ENCODE data around the gene AATF.
A peak's percentile ranks its signal among the peaks of the same experiment; 100 is the strongest.

Gene AATF

GRCh38 chr17:36983618-36984017 lies 34.9 kb downstream of the AATF start:
- no peak for DNase-seq

DNA sequence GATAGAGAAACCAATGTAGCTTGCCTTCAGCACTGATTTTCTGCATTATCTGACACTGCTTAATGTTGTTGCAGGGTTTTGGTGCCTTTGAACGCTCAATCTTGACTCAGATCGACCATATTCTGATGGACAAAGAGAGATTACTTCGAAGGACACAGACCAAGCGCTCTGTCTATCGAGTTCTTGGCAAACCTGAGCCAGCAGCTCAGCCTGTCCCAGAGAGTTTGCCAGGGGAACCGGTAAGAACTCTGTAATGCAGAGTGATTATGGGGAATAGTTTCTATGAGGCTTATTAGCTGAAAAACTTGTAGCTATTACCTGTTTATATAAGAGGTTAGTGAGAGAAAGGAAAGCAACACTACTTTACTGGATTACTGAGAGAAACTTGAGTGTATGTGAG lies 40.4 kb downstream of the AATF start:
- DNase-seq = no peak

DNA sequence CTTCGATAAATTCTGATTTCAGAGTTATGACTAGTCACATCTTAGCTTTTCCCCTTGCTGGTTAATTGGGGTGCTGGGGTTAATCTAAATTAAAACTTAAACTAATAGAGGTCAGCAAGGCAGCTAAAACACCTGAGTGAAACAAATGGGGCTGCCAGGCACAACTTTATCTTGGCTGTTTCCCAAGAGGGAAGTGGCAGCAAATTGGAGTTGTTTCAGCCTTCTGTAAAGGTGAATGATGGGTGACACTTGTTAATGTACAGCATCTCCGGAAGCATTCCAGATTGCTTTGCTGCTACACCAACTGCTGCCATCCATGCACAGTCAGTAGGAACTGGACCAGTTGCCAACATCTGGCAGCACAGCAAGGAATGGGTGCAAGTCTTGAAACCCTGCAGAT lies 43.9 kb downstream of the AATF start:
- no peak for DNase-seq

DNA sequence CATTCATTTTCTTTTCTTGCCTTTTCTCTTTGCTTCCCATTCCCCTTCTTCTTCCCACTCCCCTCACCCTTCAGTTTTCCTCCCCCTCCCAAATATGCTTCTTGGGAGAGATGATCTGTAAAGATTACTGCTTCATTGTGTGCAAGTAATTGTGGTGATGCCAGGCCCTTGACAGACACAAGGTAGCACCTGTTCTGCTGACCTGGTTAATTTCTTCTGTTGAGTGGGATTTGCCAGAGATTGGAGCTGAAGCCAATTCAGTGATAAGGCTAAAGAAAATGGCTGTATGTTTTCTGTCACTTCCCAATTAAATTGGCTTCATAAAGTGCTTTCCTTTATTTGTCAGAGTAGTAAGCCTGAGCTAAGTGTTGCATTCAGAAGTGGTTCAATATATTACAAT lies 44.5 kb downstream of the AATF start:
- DNase-seq = no peak

GRCh38 chr17:36994438-36994837 lies 45.7 kb downstream of the AATF start:
- no peak for DNase-seq

- no peak for DNase-seq
These were observed 50.7 kb downstream of the AATF start for GRCh38 chr17:36999471-36999870.

- DNase-seq = no peak
These were observed 68.0 kb downstream of the AATF start for GRCh38 chr17:37016780-37017179.

GRCh38 chr17:37017404-37017803 lies 68.7 kb downstream of the AATF start:
- DNase-seq = no peak

DNA sequence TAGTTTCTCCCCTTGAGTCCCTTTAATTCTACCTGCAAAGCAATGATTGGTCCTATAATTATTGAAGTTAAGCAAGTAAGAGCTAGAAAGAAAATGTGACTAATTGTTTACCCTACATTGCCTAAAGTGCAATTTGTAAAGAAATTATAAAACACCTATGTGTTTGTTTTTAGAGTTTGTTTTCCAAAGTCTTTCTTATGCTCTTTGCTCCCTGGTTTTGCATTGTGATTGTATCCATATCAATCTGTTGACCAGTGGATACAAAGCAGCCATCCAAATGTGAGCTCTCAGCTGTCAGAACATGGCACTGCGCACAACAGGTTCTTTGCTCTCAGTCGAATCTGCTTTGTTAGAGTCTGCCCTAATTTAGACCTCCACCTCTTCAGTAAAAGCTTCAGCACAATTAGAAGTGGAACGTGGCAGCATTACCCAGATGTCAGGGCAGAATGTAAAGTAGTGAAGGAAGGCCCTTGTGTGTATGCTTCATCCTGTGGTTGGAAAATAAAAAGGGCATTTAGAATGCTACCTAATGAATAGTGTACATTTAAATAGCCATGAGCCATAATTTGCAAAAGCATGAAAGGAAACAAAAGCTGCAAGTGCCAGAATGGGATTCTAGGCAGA lies 70.5 kb downstream of the AATF start:
- no peak for DNase-seq

DNA sequence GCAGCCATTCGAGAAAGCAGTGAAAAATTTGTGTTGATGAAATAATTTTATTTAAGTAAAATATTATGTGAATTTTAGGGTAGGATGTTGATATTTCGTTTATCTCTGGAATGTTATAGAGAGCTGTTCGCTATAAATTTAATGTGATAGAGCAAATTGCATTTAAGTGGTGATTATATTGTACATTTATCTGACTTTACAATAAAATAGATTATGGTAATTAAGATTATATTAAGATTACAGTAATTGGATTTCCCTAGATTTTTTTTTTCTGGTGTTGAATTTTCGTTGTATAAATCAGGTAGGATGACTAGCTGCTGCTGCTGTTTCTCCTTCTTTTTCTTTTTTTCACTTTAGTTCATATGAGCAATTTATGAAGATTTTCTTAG lies 71.0 kb downstream of the AATF start:
- DNase-seq = no peak

DNA sequence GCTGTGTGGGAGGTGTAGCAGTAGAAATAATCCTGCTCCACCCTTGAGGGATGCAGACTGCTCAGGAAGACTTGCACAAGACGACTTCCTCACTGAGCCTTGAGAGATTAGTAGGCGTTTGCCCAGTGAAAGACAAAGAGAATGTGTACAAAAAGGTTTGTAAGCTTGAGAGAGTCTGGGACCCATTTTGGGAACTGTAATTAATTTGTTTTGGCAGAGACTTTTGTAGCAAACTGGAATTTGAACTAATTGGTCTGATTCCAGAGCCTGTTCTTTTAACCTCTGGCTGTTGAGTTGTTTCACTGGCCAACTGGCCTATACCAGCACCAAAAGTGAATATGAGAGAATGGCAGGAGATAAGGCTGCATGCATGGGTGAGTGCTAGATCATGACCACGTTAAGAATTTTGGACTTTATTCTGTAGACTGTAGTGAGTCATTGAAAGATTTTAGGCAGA lies 75.5 kb downstream of the AATF start:
- no peak for DNase-seq

DNA sequence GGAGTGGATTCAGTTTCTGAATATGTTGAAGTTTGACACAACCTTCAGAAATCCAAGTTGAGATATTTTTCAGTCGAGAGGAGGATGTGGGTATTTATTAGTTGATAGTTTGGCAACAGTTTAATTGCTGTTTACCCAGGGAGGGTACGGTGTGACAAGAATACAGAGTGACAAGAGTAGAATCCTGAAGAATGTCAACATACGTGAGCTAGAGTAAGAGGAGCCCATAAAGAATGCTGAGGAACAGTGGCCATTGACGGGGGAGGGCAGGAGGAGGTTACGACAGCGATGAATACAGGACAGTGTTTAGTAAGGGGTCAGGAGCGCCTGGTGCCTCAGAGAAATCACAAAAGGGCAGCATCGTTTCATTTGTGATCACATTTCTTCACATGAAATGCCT lies 76.5 kb downstream of the AATF start:
- DNase-seq = no peak

DNA sequence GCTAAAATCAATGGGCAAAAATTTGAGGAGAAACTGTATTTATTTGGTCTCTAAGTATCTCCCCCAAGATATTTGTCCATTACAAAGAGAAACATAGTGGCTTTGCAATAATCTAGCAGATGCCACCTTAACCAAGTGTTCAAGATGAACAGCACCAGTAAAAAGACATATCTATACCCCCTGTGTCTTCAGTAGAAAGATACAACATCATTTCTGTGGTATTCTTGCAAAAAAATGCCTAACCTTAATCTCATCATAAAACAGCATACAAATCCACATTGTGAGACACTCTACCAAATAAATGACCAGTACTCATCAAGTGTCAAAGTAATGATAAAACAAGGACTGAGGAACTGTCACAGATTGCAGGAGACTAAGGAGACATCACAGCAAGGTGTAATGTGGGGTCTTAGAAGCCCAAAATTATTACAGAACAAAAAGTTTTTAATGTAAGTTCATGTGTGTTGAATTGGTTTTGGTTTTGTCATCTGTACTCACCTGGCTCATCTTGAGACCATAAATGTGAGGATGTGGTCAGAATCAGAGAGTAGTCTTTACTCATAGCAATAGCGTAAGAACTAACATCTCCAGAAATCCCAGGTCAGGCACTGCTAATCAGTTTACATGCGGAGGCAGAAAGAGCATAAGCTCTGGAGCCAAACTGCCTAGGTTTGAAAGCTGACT lies 77.2 kb downstream of the AATF start:
- no peak for DNase-seq

GRCh38 chr17:37026531-37026869 lies 77.7 kb downstream of the AATF start:
- no peak for DNase-seq

- DNase-seq = no peak
These were observed 79.3 kb downstream of the AATF start for GRCh38 chr17:37028040-37028439.

- no peak for DNase-seq
These were observed 82.8 kb downstream of the AATF start for GRCh38 chr17:37031493-37032083.

GRCh38 chr17:37037590-37038155 lies 88.9 kb downstream of the AATF start:
- no peak for DNase-seq

- DNase-seq = no peak
These were observed 90.5 kb downstream of the AATF start for GRCh38 chr17:37039269-37039668.

DNA sequence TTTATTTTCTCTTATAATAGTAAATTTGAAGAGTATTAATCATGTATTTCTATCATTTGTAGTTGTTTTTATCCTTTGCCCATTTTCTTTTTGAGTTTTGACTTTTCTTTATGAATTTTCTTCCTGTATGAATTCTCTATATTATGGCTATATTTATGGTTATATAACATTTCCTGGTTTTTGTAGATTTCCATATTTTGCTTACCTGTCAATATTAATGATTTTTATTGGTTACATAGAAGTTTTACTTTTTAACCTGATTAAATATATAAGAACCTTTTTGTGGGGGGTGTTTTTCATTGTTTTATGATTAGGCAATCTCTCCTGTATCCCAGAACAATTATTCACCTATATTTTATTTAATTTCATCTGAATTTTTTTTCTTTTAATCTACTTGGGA lies 93.2 kb downstream of the AATF start:
- no peak for DNase-seq

DNA sequence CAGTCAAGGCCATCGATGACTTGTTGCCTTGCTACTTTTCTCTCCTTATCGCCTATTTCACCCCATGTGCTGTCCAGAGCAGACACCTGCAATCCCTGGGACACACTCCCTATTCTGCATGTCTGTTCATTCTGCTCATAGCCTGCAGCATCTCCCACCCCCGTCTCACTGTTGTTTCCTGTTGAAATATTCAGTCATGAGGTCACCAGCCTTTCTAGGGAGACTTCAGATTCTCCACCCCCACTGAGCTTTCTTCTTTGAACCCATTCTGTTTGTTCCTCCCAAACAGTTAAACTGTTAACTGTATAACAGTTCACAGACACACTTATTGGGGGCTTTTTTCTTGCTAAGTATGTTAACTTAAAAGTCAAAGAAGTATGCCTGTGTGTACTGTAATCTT lies 94.4 kb downstream of the AATF start:
- no peak for DNase-seq

DNA sequence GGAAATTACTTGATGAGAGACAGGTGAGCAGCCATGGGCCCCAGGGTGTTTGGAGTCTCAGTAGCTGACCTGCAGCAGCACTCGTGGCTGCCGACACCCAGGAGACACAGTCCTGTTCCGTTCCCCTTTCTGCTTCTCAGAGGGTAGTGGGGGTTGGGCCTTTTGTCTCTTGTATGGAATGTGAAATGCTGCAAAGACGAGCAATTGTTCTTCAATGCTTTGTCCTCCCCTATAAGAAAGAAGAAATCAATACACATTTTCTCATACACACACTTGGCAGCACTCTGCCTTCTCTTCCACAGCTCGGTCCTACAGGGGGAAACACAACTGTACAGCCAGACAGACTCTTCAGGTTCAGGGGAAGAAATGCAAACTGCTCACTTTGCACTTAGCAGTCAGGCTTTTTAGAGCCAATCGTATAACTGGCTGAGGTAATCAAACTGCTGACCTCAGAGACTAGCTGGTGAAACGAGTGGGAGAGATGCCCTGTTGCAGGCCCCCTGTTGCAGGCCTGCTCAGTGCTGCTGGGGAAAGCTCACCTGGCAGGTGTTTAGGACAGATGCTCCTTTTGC lies 96.7 kb downstream of the AATF start:
- no peak for DNase-seq

DNA sequence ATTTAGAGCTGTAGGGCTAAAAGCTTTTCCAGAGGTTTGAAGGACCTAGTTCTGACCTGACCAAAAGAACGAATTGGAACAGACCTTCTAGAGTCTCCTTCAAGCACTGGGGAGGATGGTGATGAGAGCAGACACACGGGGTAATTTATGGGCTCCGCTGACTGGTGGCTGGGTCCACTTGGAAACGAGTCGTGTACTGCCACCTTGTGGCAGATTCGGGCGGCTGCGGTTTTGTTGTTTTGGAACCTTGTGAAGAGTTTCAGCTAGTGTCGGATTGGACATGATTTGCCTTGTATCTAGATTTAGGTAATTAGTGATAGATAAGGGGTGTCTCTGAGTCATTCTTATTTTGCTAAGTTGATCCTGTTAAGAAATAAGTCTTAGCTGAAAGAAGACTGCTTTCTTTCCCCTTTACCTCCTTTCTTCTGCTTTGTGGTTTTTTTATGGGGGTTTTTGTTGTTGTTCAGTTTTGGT lies 98.9 kb downstream of the AATF start:
- DNase-seq = peak; percentile 87 to 88

DNA sequence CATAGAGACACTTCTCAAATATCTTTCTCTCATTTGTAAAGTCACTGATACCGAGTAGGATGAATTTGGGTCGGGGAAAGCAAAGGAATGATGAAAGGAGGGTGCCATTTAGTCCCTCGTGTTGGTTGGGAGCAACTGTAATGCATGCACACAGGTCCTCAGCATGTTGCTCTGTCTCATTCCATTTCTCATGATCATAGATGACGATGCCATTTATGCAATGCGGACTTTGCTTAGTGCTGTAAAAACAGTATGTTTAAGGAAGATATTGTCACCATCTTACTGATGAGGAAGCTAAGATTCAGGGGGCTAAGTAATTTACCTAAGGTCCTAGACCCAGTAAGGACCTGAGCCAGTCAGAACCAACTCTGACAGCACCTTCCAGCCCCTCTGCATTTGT lies 100.1 kb downstream of the AATF start:
- DNase-seq = no peak

DNA sequence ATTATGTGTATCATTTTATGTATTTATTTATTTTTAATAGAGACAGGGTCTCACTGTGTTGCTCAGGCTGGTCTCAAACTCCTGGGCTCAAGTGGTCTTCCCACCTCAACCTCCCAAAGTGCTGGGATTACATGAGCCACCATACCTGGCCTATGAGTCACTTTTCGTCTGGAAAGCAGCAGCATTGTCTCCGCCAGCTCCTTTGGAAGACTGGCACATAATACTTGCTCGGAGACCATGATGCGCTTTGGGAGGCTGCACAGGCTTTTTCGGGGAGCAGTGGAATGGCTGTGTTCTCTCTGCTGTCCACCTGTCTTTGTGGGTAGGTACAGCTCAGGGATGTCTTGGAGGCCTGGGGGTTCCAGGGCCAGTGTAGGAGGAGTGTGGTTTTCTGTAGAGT lies 102.2 kb downstream of the AATF start:
- no peak for DNase-seq

All from activated T-cell treated with anti-CD3 and anti-CD28 coated beads, Interleukin-2, amount 50 U/mL, for 48 hours (primary cell).